ENCODE measurements around the gene TBC1D7.

DNA sequence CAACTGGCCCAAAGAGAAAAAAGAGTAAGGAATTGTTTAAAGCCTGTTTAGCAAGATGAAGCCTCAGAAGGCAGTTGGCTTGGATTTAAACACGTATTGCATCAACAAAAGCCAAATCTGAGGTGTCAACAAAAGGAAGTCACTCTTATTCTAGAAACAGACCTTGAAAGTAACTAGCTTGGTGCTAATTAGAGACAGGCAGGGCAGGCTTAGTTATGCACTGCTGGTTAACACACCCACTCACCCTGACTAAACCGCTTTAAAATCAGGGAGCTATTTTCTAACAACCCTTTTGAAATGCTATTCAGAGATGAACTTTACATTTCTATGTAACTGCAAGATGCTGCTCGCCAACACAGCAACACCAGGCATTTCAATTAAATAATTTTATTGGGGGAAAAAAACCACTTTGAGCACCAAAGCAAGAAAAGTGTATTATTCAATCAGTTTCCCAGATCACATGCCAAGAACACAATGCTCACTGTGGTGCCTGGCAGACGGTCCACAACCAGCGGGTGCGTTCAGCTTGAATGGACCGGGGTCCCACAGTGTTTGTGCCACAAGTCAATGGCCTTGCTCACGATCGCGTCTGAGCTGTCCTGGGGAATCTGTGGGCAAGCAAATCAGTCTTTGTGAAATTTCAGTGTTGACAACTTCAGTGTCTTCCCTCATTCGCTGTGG lies 23.6 kb downstream of the TBC1D7 start:
- TF ChIP-seq, protein P1, sequence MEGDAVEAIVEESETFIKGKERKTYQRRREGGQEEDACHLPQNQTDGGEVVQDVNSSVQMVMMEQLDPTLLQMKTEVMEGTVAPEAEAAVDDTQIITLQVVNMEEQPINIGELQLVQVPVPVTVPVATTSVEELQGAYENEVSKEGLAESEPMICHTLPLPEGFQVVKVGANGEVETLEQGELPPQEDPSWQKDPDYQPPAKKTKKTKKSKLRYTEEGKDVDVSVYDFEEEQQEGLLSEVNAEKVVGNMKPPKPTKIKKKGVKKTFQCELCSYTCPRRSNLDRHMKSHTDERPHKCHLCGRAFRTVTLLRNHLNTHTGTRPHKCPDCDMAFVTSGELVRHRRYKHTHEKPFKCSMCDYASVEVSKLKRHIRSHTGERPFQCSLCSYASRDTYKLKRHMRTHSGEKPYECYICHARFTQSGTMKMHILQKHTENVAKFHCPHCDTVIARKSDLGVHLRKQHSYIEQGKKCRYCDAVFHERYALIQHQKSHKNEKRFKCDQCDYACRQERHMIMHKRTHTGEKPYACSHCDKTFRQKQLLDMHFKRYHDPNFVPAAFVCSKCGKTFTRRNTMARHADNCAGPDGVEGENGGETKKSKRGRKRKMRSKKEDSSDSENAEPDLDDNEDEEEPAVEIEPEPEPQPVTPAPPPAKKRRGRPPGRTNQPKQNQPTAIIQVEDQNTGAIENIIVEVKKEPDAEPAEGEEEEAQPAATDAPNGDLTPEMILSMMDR (IDR thresholded peaks at IDR 0.05): no peak
- TF ChIP-seq POLR2A (IDR thresholded peaks at IDR 0.05): no peak
- no peak for TF ChIP-seq POLR2AphosphoS5 (IDR thresholded peaks at IDR 0.05)

All from suprapubic skin (tissue), 4 donors.